OCI-M2 (cell line): ENCODE results near the gene CPNE6.
A peak's percentile ranks its signal among the peaks of the same experiment; 100 is the strongest.

Source experiments
- DNase-seq: peaks from one replicate; lab custom pipeline; 2025; ENCODE audit not compliant: unreplicated experiment; lab: John Stamatoyannopoulos, UW

The CPNE6 gene

DNA sequence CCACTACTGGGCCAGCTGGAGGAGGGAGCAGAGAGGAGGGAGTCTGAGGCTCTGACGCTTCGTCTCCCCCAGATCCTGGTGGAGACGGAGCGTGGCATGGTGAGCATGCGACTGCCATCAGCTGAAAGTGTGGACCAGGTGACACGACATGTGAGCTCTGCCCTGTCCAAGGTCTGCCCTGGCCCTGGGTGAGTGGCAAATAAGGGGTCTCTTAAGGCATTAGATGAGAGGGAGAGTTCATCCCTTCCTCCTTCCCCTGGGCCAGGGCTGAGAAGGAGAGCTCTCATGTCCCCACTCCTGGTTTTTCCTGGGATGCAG is 17.1 kb upstream of the CPNE6 start:
- no peak for DNase-seq

DNA sequence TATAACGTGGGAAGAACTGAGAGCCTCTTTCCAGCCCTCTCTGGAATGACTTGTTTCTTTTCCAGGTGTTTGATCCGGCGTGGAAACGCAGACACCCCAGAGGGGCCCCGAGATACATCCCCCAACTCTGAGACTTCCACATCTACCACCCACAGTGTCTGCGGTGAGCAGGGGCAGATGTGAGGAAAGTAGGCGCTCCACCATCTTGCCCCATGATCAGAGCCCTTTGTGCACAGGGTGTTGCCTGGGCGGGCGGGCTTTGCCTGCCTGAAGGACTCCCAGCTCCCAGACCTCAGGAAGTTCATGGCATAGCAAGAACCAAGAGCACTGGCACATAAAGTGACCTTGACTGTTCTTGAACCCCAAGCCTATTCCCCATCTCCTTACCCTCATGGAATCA is 16.7 kb upstream of the CPNE6 start:
- DNase-seq: no peak

- no peak for DNase-seq
Observed at GRCh38 chr14:24055971-24056799, 15.2 kb upstream of the CPNE6 start.

- DNase-seq: no peak
Observed at GRCh38 chr14:24056800-24057184, 14.6 kb upstream of the CPNE6 start.

DNA sequence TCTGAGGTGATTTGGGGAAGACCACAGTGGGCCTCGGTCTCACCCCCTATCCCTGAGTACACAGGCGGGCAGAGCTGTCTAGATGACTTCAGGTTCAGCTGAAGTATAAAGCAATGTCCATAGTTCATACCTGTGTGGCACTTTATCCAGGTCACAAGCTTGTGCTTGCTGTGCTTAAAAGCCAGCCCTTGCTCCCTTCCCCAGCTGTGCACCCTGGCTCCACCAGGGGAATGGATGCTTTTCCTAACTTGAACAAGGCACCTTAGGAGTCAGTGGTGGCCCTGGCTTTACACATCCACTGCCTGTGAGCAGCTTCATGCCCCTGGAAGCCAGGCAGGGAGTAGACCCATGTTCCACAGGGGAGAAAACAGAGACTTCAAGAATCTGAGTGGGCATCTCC is 14.1 kb upstream of the CPNE6 start:
- no peak for DNase-seq

GRCh38 chr14:24057867-24058259 is 13.5 kb upstream of the CPNE6 start:
- no peak for DNase-seq

DNA sequence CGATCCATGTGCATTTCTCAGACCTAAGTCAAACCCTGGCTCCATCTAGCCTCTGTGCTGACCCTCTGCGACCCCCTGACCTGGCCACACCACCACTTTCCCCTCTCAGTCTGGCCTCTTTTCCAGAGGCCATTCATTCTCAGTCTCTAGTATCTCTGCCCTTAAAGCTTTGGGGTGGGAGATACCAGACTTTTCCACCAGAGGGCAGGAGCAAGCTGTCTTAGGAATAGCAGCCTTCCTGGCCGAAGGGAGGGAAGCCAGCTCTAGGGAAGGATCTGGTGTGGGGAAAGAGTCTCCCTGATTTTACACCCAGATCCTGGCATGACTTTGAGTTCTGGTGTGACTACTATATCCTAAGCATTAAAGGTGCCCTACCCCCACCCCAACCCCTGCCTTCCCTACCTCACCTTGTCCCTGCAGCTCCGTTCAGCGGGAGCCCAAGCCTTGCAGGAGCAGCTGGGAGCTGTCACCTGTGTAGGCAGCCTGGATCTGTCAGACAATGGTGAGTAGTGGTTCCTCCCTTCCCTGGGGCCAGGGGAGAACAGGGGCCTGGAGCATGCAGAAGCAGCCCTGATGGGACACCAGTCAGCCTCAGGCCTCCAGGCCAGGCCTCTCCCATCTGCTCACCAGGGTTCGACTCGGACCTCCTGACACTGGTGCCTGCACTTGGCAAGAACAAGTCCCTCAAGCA is 13.0 kb upstream of the CPNE6 start:
- peak; percentile 43 for DNase-seq

GRCh38 chr14:24058951-24059475 is 12.3 kb upstream of the CPNE6 start:
- DNase-seq: no peak

GRCh38 chr14:24059841-24060388 is 11.4 kb upstream of the CPNE6 start:
- no peak for DNase-seq

DNA sequence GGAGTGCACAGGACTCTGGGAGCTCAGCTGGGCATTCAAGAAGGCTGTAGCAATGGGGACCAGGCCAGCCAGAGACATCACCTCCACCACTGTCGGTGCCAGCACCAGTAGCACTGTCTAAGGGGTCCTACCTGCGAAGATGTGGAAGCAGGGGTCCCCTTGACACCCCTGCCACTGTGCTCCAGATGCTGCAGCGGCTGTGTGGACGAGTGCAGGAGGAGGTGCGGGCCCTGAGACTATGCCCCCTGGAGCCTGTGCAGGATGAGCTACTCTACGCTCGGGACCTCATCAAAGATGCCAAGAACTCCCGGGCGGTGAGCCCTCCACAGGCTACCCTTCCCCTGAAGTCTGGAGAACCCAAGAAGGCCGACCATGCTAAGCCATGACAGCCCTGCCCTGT is 10.9 kb upstream of the CPNE6 start:
- no peak for DNase-seq

DNA sequence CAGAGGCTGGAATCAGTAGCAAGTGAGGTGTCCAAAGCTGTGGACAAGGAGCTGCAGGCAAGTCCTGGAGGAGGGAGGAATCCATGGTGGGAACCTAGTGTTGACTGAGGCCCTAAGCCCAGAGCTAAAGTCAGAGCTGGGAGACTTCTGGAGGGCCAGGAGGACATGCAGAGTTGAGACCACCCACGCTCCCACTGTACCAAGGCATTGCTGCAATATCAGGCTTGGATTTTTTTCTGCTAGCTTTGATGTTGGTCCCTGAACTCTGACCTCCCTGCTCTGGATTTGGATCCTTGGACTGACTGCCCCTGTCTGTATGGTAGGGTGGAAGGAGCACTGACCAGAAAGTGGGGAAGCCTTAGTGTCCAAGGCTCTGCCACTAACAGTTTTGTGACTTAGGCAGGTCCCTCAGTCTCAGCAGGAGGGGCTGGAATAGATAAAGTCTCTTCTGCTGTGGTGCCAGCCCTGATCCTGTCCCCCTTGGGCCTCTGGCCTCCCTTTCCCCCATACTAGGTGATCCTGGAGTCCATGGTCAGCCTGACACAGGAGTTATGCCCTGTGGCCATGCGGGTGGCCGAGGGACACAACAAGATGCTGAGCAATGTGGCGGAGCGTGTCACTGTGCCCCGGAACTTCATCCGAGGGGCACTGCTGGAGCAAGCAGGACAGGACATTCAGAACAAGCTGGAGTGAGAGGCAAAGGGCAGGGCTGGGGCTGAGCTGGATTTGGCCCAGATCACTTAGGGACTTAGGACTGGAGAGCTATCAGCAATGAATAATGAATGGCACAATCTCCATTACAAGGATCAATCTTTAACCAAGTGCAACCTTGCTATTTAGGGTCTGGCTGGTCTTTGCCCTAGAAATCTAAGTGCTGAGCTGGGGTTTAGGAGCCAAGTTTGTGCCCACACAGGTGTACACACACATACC is 10.1 kb upstream of the CPNE6 start:
- no peak for DNase-seq

DNA sequence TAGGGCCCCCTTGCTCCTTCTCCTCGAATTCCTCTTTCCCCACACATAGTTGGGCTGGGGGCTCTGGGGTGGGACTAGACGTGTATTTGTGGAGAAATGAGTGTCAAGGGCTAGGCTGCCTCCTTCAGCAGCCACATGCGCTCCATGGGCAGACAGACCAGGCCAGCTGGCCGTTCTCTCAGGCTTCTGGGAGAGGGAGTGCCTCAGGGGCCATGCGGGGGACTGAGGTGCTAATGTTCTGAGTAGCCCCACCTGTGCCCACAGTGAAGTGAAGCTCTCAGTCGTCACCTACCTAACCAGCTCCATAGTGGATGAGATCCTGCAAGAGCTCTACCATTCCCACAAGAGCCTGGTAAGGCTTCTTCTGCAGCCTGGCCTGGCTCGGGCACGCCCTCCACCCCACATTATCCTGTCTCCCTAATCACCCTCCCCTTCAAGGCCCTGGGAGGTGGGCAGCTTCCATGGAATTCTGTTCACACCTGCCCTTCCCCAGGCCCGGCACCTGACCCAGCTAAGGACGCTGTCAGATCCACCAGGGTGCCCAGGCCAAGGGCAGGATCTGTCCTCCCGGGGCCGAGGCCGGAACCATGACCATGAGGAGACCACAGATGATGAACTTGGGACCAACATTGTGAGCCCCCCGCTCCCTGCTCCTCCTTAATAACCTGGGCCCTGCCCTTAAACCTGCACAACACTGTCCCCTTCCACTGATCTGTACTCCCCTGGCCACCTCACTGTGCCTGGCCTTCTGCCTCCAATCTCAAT is 9.0 kb upstream of the CPNE6 start:
- DNase-seq: no peak

GRCh38 chr14:24063263-24063836 is 8.0 kb upstream of the CPNE6 start:
- no peak for DNase-seq

DNA sequence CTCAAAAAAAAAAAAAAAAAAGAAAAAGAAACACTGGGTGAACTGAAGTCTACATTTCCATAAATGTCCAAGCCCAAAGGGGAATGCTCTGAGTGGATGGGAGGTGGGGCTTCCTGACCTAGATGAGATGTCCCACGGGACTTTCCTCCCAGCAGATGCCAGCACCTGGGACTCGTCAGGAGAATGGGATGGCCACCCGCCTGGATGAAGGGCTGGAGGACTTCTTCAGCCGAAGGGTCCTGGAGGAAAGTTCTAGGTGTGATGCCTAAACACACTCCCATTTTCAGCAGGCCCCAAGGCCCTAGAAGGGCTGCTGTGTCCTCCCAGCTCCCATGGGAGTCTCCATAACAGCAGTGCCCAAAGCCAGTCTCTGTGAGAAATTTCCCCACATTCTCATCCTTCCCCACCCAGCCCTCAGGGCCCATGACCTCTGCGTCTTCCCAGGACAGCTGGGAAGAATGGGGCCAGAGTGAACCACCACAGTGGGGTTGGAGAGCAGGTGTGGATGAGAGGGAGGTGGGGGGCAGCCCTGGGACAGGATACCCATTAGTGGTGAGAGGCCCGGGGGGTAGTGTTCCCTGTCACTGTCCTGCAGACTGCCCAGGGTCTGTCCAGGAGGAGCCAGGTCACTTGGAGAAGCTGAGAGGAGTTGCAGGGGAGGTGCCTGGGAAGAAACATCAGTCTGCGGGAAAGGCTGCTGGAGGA is 7.1 kb upstream of the CPNE6 start:
- no peak for DNase-seq

DNA sequence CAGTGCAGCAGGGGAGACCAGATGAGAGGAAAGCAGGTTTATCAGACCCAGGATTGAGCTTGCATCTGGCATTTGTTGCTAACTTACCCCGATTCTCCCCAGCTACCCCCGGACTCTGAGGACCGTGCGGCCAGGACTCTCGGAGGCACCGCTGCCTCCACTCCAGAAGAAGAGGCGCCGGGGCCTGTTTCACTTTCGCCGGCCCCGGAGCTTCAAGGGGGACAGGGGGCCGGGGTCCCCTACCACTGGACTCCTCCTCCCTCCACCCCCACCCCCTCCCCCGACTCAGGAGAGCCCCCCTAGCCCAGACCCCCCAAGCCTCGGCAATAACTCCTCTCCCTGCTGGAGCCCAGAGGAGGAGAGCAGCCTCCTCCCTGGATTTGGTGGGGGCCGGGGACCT is 6.5 kb upstream of the CPNE6 start:
- DNase-seq: no peak

DNA sequence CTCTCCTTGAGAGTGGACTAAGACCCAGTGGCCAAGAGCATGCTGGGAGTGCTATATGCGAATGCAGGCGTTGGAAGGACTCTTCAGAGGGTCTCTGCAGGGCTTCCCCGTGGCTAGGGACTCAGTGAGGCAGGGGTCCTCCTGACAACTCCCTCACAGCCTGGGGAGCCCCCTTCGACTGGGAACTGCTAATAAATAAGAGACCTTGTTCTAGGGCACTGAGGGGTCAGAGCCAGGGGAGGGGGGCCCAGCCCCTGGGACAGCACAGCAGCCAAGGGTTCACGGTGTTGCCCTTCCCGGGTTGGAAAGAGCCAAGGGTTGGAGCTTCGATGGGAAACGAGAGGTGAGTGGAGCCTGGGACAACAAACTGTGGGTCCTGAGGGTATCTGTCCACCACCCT is 6.0 kb upstream of the CPNE6 start:
- no peak for DNase-seq

DNA sequence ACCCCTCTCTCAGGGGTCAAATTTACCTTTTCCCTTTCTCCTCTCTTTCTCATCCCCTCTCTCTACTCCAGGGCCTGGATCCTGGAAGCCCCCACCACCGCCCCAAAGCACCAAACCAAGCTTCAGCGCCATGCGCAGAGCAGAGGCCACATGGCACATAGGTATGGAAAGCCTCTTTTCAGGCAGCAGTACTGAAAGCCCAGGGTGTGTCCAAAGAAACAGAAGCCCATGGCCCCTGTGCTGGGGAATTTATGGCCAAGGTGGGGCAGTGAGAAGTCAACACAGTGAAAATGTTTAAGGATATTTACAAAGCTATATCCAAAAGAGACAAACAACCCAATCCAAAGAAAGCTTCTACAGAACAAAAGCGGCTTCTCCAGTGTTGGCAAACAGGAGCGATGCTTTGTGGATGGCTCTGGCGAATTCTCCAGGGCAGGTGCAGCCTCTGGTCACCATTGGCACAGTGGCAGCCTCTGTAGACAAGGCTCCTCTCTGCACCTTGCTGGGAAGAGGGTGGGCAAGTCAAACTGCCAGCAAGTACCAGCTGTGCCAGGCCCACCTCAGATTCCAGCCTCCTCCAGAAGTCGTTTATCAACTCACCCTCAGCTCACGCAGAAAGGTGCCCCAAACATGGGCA is 4.7 kb upstream of the CPNE6 start:
- no peak for DNase-seq

DNA sequence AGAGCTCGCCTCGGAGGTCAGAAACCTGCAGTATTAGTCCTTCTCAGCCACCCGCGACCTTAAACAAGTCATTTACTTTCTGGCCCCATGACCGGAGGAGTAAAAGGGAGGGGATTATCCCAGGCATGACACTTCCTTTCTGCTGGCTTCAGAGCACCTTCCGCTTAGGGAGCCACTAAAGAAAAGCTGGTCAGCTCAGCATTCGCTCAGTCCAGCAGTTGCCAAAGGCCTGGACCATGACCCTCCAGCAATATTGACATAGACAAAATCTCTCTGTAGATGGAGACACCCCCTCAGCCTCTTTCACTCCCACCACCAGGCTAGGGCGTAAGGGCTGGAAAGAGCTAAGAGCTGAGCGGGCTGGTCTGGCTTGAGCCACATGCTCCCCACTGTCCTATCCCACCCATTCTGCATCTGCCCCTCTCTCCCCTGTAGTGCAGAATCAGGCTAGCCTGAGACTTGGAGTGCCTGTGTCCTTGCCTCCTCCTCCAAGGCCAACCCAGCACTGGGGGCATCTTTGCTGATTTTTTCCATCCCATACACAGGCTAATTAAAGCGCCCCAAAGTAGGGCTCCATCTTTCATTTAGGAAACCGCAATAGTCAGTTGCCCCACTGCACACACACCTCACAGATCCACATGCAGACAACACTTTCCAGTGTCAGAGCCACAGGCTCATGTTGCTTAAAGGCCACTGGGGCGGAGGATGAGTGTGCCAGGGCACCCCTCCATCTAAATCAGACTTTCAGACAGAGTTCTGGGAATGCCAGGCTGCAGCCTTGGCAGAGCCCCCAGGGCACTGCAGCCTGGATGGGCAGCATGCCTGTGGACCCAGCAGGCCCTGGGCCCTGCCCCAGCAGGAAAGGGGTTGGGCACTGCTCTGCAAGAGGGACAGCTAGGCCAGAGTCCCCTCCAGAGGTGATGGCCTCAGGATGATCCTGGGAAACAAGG is 4.0 kb upstream of the CPNE6 start:
- DNase-seq: no peak
